ENCODE results near the gene AOPEP. TPM values are rescaled to one million over a fixed set of nuclear protein-coding genes. Genes with fewer than 3 reads are reported as not detected.

The AOPEP gene
- total RNA-seq, 1 experiment from 2014 or later = 14.4 TPM

GRCh38 chr9:94927762-94928670 lies 201.5 kb downstream of the AOPEP start:
- Mint-ChIP-seq H3K36me3 (no peaks in the 10 kb centered on the region), H3K4me3 (no peak overlapping the region), H3K27ac (peak overlapping the region; percentile 26), H3K9me3 (no peaks in the 10 kb centered on the region), H3K27me3 (ENCODE audit: low read depth) (no peaks in the 10 kb centered on the region; the same call in none of the 2 replicates), H3K4me1 (peaks cover 22% of the 10 kb centered on the region)
- POLR2A ChIA-PET = no interaction called here
- no peak for TF ChIP-seq GRHL2 (CRISPR knock-in tag; IDR thresholded peaks at IDR 0.05; ENCODE audit: insufficient replicate concordance, severe bottlenecking)
- TF ChIP-seq, protein P1, sequence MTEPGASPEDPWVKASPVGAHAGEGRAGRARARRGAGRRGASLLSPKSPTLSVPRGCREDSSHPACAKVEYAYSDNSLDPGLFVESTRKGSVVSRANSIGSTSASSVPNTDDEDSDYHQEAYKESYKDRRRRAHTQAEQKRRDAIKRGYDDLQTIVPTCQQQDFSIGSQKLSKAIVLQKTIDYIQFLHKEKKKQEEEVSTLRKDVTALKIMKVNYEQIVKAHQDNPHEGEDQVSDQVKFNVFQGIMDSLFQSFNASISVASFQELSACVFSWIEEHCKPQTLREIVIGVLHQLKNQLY (CRISPR knock-in tag; IDR thresholded peaks at IDR 0.05) = no peak
- TF ChIP-seq ZBTB21 (CRISPR knock-in tag; IDR thresholded peaks at IDR 0.05; ENCODE audit: borderline replicate concordance) = no peak
- TF ChIP-seq CREB1 (CRISPR knock-in tag; IDR thresholded peaks at IDR 0.05) = no peak
- TF ChIP-seq TEAD4 (CRISPR knock-in tag; IDR thresholded peaks at IDR 0.05) = no peak
- CTCF ChIA-PET = interaction anchor here (0.6 kb wide), 1 partner anchor 29 kb away, joined by 4 read pairs; no protein-coding TSS in a partner anchor
- DNase-seq (ENCODE audit: low spot score) = no peak
- ATAC-seq = no peak

- H3K36me3 Mint-ChIP-seq = no peaks in the 10 kb centered on the region
Measured at GRCh38 chr9:94928691-94929368, 202.3 kb downstream of the AOPEP start.

More at GRCh38 chr9:94928691-94929368, 202.3 kb downstream of the AOPEP start:
- Mint-ChIP-seq H3K9me3 (no peaks in the 10 kb centered on the region), H3K4me3 (no peak overlapping the region), H3K27me3 (ENCODE audit: low read depth) (no peaks in the 10 kb centered on the region; the same call in none of the 2 replicates), H3K4me1 (peaks cover 22% of the 10 kb centered on the region), H3K27ac (peak overlapping the region; percentile 34; the same call in 1 of the 2 replicates)
- CTCF ChIA-PET = no interaction called here
- TF ChIP-seq ZNF423 (CRISPR knock-in tag; IDR thresholded peaks at IDR 0.05) = no peak
- TF ChIP-seq ETV6 (CRISPR knock-in tag; IDR thresholded peaks at IDR 0.05) = no peak
- TF ChIP-seq, protein P2, sequence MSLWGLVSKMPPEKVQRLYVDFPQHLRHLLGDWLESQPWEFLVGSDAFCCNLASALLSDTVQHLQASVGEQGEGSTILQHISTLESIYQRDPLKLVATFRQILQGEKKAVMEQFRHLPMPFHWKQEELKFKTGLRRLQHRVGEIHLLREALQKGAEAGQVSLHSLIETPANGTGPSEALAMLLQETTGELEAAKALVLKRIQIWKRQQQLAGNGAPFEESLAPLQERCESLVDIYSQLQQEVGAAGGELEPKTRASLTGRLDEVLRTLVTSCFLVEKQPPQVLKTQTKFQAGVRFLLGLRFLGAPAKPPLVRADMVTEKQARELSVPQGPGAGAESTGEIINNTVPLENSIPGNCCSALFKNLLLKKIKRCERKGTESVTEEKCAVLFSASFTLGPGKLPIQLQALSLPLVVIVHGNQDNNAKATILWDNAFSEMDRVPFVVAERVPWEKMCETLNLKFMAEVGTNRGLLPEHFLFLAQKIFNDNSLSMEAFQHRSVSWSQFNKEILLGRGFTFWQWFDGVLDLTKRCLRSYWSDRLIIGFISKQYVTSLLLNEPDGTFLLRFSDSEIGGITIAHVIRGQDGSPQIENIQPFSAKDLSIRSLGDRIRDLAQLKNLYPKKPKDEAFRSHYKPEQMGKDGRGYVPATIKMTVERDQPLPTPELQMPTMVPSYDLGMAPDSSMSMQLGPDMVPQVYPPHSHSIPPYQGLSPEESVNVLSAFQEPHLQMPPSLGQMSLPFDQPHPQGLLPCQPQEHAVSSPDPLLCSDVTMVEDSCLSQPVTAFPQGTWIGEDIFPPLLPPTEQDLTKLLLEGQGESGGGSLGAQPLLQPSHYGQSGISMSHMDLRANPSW (CRISPR knock-in tag; conservative IDR thresholded peaks at IDR 0.05; ENCODE audit: low read depth) = no peak
- no peak for TF ChIP-seq AFF4 (CRISPR knock-in tag; IDR thresholded peaks at IDR 0.05; ENCODE audit: borderline replicate concordance)
- TF ChIP-seq NR2C2 (CRISPR knock-in tag; IDR thresholded peaks at IDR 0.05) = no peak
- no peak for TF ChIP-seq NR3C1 (CRISPR knock-in tag; conservative IDR thresholded peaks at IDR 0.05; ENCODE audit: low read depth)
- TF ChIP-seq, protein P3, sequence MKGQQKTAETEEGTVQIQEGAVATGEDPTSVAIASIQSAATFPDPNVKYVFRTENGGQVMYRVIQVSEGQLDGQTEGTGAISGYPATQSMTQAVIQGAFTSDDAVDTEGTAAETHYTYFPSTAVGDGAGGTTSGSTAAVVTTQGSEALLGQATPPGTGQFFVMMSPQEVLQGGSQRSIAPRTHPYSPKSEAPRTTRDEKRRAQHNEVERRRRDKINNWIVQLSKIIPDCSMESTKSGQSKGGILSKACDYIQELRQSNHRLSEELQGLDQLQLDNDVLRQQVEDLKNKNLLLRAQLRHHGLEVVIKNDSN (CRISPR knock-in tag; IDR thresholded peaks at IDR 0.05) = no peak
- no peak for TF ChIP-seq IRF2 (CRISPR knock-in tag; IDR thresholded peaks at IDR 0.05; ENCODE audit: borderline replicate concordance, low read depth)
- TF ChIP-seq, protein P4, sequence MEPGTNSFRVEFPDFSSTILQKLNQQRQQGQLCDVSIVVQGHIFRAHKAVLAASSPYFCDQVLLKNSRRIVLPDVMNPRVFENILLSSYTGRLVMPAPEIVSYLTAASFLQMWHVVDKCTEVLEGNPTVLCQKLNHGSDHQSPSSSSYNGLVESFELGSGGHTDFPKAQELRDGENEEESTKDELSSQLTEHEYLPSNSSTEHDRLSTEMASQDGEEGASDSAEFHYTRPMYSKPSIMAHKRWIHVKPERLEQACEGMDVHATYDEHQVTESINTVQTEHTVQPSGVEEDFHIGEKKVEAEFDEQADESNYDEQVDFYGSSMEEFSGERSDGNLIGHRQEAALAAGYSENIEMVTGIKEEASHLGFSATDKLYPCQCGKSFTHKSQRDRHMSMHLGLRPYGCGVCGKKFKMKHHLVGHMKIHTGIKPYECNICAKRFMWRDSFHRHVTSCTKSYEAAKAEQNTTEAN (CRISPR knock-in tag; IDR thresholded peaks at IDR 0.05) = no peak
- TF ChIP-seq PRDM15 (CRISPR knock-in tag; IDR thresholded peaks at IDR 0.05) = no peak
- POLR2A ChIA-PET = no interaction called here
- ATAC-seq = no peak
- no peak for DNase-seq (ENCODE audit: low spot score)

All from WTC11 (cell line).